OCI-M1 (cell line): ENCODE results near the gene CARMIL1.
"Not testable (repeated sequence)": the region's sequence is repeated elsewhere in the genome, so short reads cannot be mapped to it uniquely, and the experiment has no call there.

Source experiments
- DNase-seq: peaks from one replicate; lab custom pipeline; 2025; lab: John Stamatoyannopoulos, UW

CARMIL1 gene

DNA sequence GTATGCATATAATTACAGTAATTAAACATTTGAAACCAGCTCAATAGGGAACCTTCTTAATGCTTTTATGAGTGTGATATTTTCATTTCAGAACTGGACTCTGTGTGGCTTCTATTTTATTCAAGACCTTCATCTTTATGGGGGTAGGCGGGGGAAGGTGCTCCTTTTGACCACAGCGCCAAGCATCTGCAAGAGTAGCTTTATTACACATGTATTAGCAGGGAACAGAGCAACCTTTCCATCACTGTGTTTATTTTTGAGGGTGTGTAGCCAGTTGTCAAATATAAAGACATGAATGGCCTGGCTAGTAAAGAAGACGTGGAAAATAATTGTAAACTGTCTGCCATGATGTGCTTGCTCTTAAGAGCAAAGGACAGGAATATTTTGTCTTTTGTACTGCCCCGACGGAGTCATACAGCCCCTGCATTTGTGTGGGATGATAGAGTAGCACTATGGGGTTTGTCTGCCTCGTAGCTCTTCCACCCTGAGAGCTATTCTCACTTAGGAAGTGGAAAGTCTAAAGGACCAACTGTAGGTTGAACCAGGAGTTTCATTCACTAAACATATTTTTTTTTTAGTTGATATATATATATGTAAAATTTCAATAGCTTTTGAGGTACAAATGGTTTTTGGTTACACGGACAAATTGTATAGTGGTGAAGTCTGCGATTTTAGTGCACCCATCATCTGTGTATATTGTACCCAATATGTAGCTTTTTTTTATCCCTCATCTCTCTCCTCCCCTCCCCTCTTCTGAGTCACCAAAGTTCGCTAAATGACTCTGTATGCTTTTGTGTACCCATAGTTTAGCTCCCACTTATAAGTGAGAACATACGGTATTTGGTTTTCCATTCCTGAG is 91.2 kb downstream of the CARMIL1 start:
- DNase-seq, result no peak

DNA sequence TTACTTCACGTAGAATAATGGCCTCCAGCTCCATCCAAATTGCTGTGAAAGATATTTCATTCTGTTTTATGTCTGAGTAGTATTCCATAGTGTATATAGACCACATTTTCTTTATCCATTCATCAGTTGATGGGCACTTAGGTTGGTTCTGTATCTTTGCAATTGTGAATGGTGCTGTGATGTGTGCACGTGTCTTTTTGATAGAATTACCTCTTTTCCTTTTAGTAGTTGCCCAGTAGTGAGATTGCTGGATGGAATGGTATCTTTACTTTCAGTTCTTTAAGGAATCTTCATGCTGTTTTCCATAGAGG is 91.8 kb downstream of the CARMIL1 start:
- no peak for DNase-seq

DNA sequence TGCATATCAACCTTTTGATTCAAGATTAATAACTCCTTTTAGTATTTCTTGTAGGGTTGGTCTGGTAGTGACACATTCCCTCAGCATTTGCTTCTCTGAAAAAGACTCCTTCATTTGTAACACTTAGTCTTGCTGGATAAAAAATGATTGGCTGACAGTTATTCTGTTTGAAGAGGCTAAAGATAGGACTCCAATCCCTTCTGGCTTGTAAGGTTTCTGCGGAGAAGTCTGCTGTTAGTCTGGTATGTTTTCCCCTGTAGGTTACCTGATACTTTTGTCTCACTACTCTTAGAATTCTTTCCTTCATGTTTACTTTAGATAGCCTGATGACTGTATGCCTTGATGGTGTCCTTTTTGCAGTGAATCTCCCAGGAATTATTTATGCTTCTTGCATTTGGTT is 96.0 kb downstream of the CARMIL1 start:
- DNase-seq, result no peak

DNA sequence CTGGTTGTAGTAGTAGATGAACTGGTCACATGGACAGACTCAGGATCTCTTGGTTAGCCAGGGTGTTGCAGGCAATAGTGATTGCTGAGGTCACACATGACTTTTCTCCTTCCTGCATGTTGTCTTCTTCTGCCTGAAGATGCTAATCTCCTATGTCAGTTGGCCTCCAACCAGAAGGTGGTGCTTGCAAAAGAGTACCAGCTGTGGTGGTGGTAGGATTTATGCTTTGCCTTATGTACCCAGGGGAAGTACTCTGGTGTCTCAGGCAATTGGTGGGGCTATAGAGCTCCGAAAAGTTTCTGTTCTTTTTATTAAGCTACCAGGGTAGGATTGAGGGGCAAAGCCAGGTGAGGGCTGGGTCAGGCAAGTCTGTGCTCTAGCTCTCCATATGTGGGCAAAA is 98.5 kb downstream of the CARMIL1 start:
- peak; percentile 57 for DNase-seq

DNA sequence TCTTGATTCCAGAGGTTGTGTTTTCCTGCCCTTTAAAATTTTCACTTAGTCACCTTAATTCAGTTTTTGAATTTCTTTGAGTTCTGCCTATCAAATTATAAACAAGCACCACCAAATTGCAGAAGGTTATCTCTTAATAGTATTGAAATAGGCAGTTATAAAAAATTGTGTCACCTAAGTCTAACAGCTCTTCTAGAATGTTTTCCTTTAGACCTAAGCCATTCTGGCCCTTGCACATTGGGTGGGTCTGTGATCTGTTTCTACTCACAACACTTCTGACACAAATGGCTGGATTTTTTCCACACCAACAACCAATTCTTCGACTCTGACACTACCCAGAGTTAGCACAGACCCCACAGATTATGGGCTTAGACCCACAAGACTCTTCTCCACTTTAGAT is 101.9 kb downstream of the CARMIL1 start:
- DNase-seq, result no peak

DNA sequence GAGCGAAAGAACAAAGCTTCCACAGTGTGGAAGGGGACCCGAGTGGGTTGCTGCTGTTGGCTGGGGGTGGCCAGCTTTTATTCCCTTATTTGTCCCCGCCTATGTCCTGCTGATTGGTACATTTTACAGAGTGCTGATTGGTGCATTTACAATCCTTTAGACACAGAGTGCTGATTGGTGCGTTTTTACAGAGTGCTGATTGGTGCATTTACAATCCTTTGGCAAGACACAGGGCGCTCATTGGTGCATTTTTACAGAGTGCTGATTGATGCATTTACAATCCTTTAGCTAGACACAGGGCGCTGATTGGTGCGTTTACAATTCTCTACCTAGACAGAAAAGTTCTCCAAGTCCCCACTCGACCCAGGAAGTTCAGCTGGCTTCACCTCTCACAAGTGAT is 103.3 kb downstream of the CARMIL1 start:
- DNase-seq, result not testable (repeated sequence)

DNA sequence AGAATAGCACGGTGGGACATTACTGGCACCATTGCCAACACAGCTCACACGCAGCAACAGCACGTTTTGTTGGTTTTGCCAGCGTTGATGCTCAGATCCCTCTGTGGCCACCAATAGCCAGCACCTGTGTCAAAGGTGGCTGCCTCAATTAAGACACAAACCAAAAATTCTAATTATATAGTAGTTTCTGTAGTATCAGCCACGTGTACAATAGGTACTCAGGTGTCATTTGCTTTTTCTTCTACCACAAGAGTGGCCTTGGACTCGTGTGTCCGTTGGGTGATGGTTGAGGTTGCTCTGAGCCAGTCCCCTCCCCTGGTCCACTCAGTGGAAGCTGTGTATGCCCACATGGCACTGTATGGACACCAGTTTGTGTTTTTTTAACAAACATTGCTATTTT is 105.1 kb downstream of the CARMIL1 start:
- DNase-seq, result no peak

DNA sequence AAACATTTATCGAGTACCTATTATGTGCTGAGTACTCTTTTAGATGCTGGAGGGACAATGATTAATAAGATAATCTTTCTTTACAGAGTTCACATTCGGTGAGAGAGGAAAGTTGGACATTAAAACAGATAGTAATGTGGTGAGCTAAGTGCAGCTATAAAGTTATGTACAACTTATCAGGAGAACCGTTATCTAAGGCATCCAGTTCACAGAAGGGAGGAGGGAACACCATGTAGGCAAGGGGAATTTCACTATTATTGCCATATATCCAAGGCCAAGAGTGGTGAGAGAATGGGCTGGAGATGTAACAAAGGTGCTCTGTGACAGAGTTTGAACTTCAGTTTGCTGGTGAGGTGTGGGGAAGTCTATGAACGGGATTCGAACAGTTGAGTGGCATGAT is 105.8 kb downstream of the CARMIL1 start:
- peak; percentile 60 for DNase-seq

DNA sequence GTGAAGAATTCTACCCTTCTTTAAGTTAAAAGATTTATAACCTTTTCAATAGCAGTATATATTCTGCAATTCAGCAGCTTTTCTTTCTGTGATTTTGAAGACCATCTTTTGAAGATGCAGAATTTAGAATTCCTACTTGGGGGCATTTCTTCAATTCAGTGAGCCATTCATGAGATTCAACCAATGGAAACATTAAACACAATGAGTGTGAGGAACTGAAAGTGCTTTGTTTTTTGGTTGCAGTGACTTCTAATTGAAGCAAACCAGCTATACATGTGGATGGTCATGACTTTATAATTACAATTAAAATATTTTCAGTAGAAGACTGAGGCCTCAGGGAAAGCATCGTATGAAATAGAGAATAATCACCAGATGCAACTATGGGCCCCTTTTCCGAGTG is 108.3 kb downstream of the CARMIL1 start:
- no peak for DNase-seq

DNA sequence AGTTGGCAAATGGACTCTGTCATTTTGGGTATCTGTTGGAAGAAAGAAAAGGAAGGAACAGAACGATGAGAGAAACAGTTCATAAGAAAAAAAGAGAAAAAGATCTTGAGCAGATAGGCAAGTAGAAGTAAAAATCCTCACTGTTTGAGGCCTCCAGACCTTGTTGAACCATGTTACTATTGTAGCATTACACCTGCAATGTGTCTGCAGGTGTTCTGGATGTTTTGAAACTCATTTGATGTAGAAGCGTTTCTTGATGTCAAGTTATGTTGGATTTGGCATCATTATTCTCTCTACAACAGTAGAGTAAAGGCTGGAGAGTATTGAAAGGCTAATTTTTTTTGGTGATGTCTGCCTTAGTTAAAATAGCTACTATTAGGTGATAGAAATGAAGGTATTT is 108.7 kb downstream of the CARMIL1 start:
- no peak for DNase-seq

DNA sequence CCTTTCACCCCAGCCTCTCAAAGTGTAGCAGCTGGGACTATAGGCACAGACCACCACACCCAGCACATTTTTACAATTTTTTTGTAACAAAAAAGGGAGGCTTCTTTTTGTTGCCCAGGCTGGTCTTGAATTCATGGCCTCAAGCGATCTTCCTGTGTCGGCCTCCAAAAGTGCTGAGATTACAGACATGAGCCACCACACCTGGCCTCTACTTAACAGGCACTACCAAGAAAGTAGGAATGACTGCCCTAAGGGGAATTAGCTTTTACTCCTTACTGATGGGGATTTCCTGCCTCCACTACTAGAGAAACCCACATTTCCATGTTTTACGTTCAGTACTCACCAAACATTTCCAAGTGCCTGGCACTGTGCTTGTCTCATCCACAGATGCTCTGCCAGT is 109.6 kb downstream of the CARMIL1 start:
- DNase-seq, result no peak

DNA sequence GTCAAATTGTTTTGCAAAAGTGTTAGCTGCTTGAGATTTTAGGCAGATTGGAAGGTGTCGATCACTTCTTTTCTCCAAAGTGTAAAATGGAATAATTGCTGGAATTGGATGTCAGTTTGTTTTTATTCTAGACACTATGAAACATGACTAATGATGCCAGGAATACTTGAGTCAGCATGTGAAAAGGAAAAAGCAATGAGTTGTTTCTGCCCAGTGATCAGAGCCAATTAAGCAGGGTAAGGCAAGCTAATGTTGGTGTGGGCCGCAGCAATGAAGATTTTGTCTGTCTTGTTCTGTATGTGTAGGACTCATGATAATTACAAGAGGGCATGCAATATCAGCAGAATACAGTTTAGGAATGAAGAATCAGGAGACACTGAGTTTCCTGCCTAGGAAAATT is 110.3 kb downstream of the CARMIL1 start:
- DNase-seq, result no peak

DNA sequence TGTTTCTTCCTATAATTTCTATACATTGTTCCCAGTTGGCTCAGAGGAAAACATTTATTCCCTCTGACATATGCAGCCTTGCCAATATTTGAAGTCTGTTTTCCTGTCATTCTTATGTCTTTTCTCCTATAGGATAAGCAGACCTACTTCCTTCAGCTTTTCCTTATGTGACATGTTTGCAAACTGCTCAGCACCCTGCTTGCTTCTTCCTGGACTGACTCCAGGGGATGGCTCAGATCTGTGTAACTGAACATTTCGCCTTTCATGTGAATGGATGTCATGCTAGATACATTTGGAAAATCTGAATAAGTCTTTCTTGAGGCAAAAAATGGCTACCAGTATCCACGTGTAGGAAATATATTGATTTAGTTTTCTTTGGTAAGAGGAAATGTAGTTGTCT is 113.2 kb downstream of the CARMIL1 start:
- DNase-seq, result no peak

DNA sequence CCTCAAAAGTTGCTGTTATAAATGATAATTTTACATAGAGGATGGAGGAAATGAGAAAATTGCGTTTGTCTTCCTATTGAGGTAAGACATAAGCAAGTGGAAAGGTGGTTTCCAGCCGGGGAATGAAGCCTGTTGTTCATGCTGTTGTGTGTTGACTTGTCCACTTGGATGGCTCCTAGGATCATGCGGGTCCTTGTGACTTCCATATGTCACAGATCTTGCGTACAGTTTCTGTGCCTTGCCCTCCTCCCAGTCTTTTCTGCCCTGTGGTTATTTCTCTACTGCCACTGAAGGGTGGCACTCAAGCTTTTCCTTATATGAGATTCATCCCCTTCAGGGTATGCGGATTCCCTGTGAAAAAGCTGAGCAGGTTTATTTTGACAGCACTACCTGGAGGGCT is 116.6 kb downstream of the CARMIL1 start:
- no peak for DNase-seq

DNA sequence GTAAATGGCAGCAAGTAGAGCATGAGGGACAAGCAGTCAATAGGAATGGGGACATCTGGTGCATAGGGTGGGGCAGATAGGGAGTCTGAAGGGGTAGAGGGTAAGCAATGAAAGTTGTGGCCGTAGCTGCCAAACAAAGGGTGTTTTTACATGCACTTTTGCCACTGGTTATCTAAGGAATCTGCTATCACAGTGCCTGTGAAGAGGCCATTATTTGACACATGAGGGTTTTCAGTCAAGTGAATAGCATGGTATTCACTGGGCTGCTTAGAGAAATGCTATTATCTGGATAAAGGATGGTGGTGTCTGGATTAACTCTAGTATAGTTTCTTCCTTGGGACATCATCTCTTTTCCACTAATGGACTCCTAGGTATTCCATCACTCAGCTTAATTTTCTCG is 118.2 kb downstream of the CARMIL1 start:
- DNase-seq, result no peak

DNA sequence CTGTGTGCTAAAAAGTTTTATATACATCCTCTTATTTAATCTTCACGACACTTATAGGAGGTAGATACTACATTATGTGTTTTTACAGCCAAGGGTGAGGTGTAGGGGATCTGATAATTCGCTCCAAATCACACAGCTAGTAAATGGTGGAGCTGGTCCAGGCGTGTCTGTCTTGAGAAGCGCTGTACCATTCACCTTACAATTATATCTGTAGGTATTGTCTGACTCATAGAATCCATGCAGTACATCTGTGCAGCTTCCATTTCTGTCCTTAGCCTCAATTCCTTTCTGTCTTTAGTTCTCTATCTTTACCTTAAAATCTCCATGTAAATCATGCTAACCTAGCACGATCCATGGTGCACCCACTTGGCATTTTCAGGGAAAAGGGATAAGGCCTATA is 120.7 kb downstream of the CARMIL1 start:
- no peak for DNase-seq

DNA sequence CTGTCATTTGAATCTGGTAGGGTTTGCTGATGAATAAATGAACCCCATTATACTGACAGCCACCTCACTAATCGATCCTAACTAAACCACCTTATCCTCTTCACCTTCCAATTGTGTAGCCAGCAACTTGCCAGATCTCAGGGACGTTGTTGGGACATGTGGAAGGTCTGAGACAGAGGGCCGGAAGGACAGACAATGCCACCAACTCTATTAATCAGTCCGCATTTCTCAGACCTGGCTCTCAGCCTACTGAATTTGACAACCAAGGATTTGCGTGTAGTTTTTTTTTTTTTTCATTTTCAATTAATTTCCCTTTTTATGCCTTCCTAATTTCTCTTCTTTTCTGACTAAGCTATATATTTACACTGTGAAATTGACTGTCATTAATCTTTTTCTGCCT is 122.5 kb downstream of the CARMIL1 start:
- no peak for DNase-seq

DNA sequence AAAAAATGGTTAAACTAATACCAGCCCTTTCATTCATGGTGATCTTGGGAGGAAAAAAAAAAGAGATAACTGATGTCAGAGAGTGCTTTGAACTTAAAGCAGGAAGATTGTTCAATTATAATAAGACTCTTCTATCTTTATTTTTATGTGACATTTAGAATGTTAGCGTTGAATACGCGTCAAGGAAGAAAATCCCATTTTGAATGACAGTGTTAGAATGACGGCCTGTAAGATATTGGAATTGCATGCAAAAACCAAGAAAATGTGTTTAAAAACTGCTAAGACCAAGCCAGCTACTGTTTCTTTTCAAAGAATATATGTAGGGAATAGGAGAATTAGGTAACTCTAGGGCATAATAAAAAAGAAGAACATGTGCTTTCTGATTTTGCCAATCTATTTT is 123.0 kb downstream of the CARMIL1 start:
- DNase-seq, result no peak

DNA sequence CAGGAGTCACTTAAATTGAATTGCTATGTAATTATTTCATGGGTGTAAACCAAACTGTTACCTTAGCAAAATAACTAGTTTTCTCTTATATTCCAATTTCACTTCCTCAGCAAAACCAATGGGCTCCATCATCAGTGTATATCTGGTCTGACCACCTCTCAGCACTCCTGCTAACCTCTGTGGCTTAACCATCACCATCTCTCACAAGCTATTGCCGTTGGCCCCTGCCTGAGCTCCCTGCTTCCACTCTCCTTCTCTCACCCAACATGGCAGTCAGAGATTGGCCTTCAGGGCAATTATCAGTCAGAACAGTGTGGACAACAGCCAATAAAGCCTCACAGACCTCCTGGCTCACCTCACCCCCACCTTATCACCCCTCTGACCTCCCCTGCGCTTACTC is 124.0 kb downstream of the CARMIL1 start:
- no peak for DNase-seq

DNA sequence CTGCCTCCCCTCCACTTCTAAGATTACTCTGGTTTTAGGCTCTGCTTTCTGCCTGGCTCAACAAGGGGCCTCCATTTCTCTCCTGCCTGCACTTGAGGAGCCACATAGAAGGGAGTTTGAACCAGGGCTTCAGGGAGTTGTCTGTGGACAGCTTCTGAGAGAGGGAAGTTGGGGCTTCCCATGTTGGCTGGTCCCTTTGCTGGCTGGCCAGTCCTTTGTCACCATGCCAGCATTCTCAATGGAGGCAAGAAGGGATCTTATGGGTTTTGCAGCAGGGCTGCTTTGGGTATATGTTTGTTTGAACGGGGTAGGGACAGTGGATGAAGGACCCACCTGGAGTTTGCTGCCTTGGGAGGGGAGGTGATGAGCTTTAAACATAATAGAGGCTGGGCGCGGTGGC is 124.9 kb downstream of the CARMIL1 start:
- no peak for DNase-seq

DNA sequence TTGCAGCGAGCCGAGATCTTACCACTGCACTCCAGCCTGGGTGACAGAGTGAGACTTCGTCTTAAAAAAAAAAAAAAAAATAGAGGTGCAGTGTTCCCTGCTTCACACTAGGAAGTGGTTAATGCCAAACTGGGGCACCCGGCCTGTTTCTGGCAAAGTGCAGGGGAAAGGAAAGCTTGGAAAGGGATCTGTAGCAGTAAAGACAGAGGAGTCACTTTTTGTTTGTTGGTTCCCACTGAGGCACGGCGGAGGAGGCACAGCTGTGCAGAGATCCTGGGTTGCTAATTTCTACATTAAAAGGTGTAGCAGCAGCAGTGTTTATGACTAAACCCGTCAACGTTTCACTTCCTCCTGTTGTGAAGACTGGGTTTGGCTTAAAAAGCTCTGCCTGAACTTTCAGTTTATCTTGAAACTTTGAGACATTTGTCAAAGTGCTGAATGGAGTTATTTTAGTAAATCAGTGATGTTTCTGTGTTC is 125.6 kb downstream of the CARMIL1 start:
- peak; percentile 47 for DNase-seq

DNA sequence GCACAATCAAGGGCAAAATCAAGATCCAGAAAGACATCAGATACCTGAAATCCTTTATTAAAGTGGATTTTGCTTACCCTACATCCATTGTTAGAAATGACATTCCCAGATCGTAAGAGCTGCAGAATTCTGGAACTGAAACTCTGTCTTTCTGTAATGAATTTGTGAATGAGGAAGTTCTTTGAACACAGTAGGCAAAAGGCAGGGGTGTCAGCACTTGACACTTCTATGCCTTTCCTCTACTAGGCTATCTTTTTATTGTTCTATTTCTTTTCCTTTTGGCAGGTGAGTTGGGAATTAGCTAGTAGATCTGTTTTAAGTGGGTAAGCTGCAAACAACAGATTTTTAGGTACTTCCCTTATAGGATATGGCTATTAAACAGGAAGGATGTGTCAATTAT is 126.3 kb downstream of the CARMIL1 start:
- peak; percentile 59 for DNase-seq

DNA sequence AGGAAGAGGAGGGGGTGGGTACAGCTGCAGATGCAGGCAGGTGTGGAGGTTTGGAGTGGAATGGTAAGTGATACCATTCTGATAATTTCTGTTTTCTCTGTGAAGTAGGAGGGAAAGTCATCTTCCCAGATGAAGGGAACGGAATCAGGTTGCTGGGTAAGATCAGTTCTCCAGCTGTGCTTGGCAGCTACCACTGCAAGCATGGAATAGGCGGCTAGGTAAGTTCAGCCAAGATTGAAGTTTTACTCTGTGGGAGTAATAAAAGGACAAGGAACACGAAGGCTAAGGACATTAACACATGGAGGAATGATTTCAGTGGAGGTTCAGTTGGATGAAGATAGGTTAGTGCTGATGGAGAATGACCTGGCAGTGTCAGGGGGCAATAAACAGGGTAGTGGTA is 128.3 kb downstream of the CARMIL1 start:
- no peak for DNase-seq

DNA sequence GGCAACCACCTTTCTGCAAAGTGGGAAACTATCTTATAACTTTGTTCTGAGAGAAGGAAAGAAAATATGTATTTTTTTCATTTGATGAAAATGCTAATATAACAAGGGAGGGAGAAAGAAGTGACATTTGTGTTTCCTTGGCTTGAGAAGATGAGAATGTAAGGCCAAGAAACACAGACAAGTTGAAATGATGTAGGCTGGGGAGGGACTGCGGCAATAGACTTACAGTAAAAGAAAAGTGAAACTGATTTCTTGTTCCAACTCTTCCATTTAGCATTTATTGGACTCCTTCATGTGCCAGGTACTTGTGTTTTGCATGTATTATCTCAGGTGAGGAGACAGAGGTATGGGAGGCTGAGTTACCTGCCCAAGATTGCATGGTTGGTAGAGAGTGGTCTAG is 130.9 kb downstream of the CARMIL1 start:
- peak; percentile 61 for DNase-seq
